Measurements from ENCODE around the gene ATP13A3.

The ATP13A3 gene

GRCh38 chr3:194365978-194366490 is 120.8 kb downstream of the ATP13A3 start:
- no peak for DNase-seq

GRCh38 chr3:194365526-194365925 is 121.3 kb downstream of the ATP13A3 start:
- no peak for DNase-seq

- no peak for DNase-seq
Measured at GRCh38 chr3:194364652-194365434, 122.0 kb downstream of the ATP13A3 start.

DNA sequence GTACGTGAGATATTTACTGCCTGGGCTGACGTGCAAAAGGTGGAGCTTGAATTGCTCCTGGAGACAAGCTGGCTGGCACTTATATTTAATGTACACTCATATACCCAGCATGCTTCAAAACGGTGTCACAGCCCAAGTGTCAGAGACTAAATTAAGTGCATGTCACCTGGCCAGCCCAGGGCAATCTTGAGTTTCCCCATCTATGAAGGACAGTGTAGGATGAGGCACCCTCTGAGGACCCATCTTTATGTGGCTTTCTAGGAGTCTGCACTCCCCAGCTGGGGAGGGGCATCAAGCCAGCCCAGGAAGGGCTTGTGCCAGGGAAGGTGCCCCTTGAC is 122.5 kb downstream of the ATP13A3 start:
- no peak for DNase-seq

- no peak for DNase-seq
Measured at GRCh38 chr3:194360568-194360967, 126.2 kb downstream of the ATP13A3 start.

- no peak for DNase-seq
Measured at GRCh38 chr3:194357681-194358080, 129.1 kb downstream of the ATP13A3 start.

DNA sequence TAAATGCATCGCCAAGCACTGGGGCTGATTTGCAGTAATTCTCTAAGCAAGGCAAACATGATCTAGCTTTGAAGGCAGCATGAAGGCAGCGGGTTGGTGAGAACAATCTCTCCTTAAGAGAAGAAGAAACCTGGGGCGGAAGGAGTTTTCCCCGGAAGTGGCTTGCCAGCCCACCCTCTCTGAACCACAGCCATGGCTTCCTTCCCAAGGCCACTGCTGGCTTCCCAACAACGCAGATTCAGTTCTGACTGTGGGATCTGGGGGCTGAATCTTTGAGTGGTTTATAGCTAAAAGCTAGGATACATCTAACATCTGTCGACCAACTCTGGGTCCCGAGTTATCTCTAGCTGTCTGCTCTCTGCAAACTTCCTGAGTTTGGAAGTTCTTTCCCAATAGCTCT is 131.4 kb downstream of the ATP13A3 start:
- DNase-seq, result no peak

DNA sequence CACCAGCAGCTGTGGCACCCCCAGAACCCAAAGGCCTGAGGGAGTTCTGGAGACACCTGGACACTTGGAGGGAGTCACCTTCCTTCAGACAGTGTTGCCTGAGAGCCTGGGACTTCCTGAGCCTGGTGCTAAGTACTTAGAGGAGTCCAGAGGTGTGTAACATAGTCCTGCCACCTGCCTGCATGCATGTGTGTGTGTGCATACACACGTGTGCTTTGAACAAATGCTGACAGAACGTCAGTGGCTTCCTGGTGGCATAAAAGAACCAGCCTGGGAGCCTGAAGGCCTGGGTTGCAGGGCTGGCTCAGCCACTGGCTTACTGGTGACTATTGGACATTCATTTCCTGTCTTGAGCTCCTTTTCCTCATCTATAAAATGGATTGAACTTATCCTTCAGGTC is 132.5 kb downstream of the ATP13A3 start:
- no peak for DNase-seq

Measured in stimulated activated CD4-positive, alpha-beta T cell treated with anti-CD3 and anti-CD28 coated beads, Interleukin-2, amount 100 ng/mL, for 48 hours (primary cell).